Kidney (tissue), 14 donors: ENCODE data around the gene ACAA1. TPM values are rescaled to one million over a fixed set of nuclear protein-coding genes. Genes with fewer than 3 reads are reported as not detected.
A peak's percentile ranks its signal among the peaks of the same experiment; 100 is the strongest.

Experiments used
- DNase-seq, 5 donors: peaks; one replicate each; pipeline ENCODE4 v3.0.0-alpha.2; 2013 to 2020
- FAIRE-seq: peaks from 2 replicates; lab custom pipeline; 2012; peaks lifted over from hg19 to GRCh38; lab: Jason Lieb, UNC
- H3K27ac ChIP-seq, 2 donors: one replicate each; pipeline ENCODE4 v1.7.0; 2013; ENCODE audit warnings: low read depth in 2 of 2, low read length in 2 of 2, inconsistent platforms in 1 of 2
- H3K27me3 ChIP-seq: one replicate; pipeline ENCODE4 v1.7.1; 2013; ENCODE audit warnings: low read length, inconsistent platforms; ENCODE audit not compliant: control insufficient read depth, insufficient read depth
- H3K36me3 ChIP-seq, 3 donors: one replicate each; pipeline versions ENCODE4 v1.7.0 to v1.7.1; 2013; ENCODE audit warnings: low read length in 3 of 3, control low read depth in 1 of 3, inconsistent platforms in 1 of 3; ENCODE audit not compliant: insufficient read depth in 3 of 3, control insufficient read depth in 2 of 3
- H3K4me1 ChIP-seq, 3 donors: one replicate each; pipeline versions ENCODE4 v1.7.0 to v1.7.1; 2013; ENCODE audit warnings: low read length in 3 of 3, inconsistent platforms in 1 of 3, low read depth in 1 of 3; ENCODE audit not compliant: control insufficient read depth in 2 of 3, insufficient read depth in 2 of 3
- H3K4me3 ChIP-seq, 3 donors: one replicate each; pipeline versions ENCODE4 v1.7.0 to v1.8.1; 2013; ENCODE audit warnings: low read length in 3 of 3, control low read depth in 1 of 3, inconsistent platforms in 1 of 3
- H3K9ac ChIP-seq, 3 donors: one replicate each; pipeline versions ENCODE4 v1.7.0 to v1.7.1; 2013; ENCODE audit warnings: low read length in 3 of 3, control low read depth in 1 of 3, inconsistent platforms in 1 of 3
- H3K9me3 ChIP-seq, 3 donors: one replicate each; pipeline versions ENCODE4 v1.7.0 to v1.7.1; 2013; ENCODE audit warnings: low read length in 3 of 3, control low read depth in 1 of 3, inconsistent platforms in 1 of 3; ENCODE audit not compliant: control insufficient read depth in 2 of 3, insufficient read depth in 1 of 3
- CTCF ChIP-seq: IDR thresholded peaks from 3 replicates; pipeline ENCODE4 v1.5.1; 2012; ENCODE audit warnings: mild to moderate bottlenecking, moderate library complexity, borderline replicate concordance; ENCODE audit not compliant: insufficient read depth; ENCODE audit errors: extremely low read depth
- intact Hi-C: fragments of 100-400 bp; cut with DNase I; formaldehyde crosslinking; loops from one replicate; pipeline ENCODE4 v1.11.1; 2022
- polyA plus RNA-seq: library from polyadenylated mRNA; stranded (reverse); fragments of 350-450 nt; fragmentation: Illumina TruSeq; extraction: RNeasy Lipid Tissue Mini Kit (QIAGEN cat#74804); gene quantifications from one replicate; pipeline ENCODE4 v1.2.3, GENCODE V29; 2014; ENCODE audit warnings: low read depth, low replicate concordance; ENCODE audit not compliant: insufficient read depth
- total RNA-seq: library from RNA; stranded (reverse); fragmentation: NEBNext Ultra II Directional; extraction: Animal tissue kit (Norgen Biotek cat#: 25700); gene quantifications from one replicate; pipeline ENCODE4 v1.2.1, GENCODE V29; 2021
- donor health status: control.
- donor health status: control.
- donor health status: control.
- donor health status: control.
- donor health status: control.
- donor health status: DM: yes; HTN: yes; CAD: no.
- donor health status: Normal renal cell carcinoma (clear cell type).

The ACAA1 gene
- total and polyA plus RNA-seq, 2 donors from 2014 or later, result 90.0 to 566 TPM

- H3K9ac ChIP-seq, result peak within 1 kb of the TSS; percentile 78 to 96 (median 88)
- H3K9me3 ChIP-seq, result no peaks in the 10 kb centered on the region
- peaks cover 0 to 9% (median 2%) of the 10 kb centered on the region in 3 donors for H3K4me1 ChIP-seq
- no peaks in the 10 kb centered on the region for H3K36me3 ChIP-seq
- FAIRE-seq (peak; percentile 93), DNase-seq (peak; percentile 98 to 100 (median 99))
- H3K27ac ChIP-seq, result peak within 1 kb of the TSS; percentile 98 to 99
- intact Hi-C loops, result no loop called here
- H3K4me3 ChIP-seq, result peak within 1 kb of the TSS; percentile 83 to 96 (median 90)
- TF ChIP-seq CTCF, result no peak
- no peaks in the 10 kb centered on the region for H3K27me3 ChIP-seq
Measured at GRCh38 chr3:38164952-38165721, 28.2 kb upstream of the ACAA1 start, which contains the start of gene OXSR1. Gene OXSR1, plus strand, starts transcription at chr3:38165537. Its CDS starts 340 bp downstream, at chr3:38165877.

- TF ChIP-seq CTCF, result no peak
- peak overlapping the region; percentile 98 to 99 for H3K27ac ChIP-seq
- intact Hi-C loops, result no loop called here
- H3K36me3 ChIP-seq, result no peaks in the 10 kb centered on the region
- peak overlapping the region; percentile 31 to 96 (median 73) for H3K9ac ChIP-seq
- no peaks in the 10 kb centered on the region for H3K27me3 ChIP-seq
- H3K4me3 ChIP-seq, result peak overlapping the region; percentile 83 to 96 (median 90)
- DNase-seq (no peak), FAIRE-seq (no peak)
- H3K4me1 ChIP-seq, result peaks cover 0 to 9% (median 2%) of the 10 kb centered on the region in 3 donors
- no peaks in the 10 kb centered on the region for H3K9me3 ChIP-seq
Measured at GRCh38 chr3:38164643-38164951, 27.7 kb upstream of the ACAA1 start.

- no peaks in the 10 kb centered on the region for H3K9me3 ChIP-seq
- intact Hi-C loops, result no loop called here
- H3K36me3 ChIP-seq, result no peaks in the 10 kb centered on the region
- no peaks in the 10 kb centered on the region for H3K27me3 ChIP-seq
- peaks cover 0 to 9% (median 2%) of the 10 kb centered on the region in 3 donors for H3K4me1 ChIP-seq
- H3K4me3 ChIP-seq, result peak overlapping the region; percentile 83 to 96 (median 90)
- FAIRE-seq (no peak), DNase-seq (peak; percentile 26 to 79 (median 66))
- no peak for TF ChIP-seq CTCF
- peak overlapping the region; percentile 31 to 96 (median 73) for H3K9ac ChIP-seq
- H3K27ac ChIP-seq, result peak overlapping the region; percentile 98 to 99
Measured at GRCh38 chr3:38163841-38164642, 27.1 kb upstream of the ACAA1 start.
